Superior temporal gyrus (tissue), 1 donor: Measurements from ENCODE around the gene LRRC55.
"Not testable (repeated sequence)": the region's sequence is repeated elsewhere in the genome, so short reads cannot be mapped to it uniquely, and the experiment has no call there.

Experiments used
- DNase-seq: peaks from one replicate; pipeline ENCODE4 v3.0.0-alpha.2; 2016; ENCODE audit errors: extremely low spot score

LRRC55 gene

DNA sequence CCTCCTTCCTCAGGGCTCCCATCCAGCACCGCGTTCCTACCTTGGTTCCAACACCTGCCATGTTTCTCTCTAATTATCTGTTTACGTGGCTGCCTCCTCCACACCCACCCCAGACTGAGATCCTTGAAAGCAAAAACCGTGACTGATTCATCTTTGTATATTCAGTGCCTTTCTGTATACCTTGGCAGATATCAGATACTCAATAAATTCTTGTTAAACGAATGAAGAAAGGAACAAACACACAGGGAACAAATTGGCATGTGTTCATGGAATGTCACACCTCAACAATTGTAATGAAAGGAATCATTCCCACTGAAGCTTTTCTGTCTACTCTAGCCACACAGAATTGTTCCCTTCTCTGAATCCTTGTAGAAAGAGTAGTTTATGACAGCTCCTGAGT lies 20.4 kb upstream of the LRRC55 start:
- no peak for DNase-seq

GRCh38 chr11:57162179-57162898 lies 19.4 kb upstream of the LRRC55 start:
- peak; percentile 40 for DNase-seq

GRCh38 chr11:57163160-57163868 lies 18.4 kb upstream of the LRRC55 start:
- DNase-seq = peak; percentile 46

DNA sequence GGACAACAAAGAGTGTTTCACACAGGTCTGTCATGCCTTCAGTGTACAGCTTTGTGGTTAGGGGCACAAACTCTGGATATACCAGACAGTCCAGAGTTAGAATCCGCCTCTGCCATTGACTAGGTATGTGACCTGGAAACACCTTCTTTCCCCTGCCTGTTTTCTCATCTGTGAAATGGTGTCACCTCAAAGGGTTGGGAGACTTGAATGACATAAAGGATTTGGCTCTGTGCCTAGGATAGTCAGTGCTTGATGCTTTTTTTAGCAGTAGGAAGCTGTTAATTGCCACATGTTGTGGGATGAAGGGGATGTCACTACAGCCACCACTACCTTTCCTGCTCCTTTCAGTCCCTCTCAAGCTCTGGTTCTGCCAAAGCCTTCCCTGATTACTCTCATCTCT lies 17.4 kb upstream of the LRRC55 start:
- no peak for DNase-seq

DNA sequence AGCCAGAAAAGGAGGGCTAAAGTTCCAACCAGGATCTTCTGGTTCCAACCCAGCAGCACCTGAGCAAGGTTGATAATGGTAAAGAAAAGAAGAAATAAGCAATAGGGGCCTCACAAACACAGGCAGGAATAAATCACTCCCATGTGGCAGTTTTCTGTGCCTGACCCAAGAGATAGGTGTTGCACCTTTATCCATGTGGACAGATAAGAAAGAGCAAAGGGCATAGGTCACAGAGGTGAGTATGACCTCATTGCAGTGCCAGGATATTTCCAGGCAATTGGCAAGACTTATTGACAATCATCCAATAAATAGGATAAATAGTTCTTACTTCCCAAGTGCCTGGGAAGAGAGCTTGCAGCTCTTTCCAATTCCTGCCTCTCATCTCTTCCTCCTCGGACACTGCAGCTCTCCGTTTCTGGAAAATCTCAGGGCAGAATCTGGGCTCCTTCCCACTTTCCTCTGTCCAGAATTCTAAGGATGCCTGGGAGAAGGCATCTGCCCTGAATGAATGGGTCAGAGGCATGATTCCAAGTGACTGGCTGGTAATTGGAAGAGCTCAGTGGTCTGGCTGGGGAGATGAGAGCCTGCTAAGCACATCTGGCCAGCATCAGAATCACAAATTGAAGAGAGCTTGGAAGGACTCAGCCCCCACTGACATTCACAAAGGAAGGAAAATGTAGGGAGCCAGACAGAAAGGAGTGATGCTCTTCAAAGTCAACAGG lies 14.5 kb upstream of the LRRC55 start:
- DNase-seq = no peak

DNA sequence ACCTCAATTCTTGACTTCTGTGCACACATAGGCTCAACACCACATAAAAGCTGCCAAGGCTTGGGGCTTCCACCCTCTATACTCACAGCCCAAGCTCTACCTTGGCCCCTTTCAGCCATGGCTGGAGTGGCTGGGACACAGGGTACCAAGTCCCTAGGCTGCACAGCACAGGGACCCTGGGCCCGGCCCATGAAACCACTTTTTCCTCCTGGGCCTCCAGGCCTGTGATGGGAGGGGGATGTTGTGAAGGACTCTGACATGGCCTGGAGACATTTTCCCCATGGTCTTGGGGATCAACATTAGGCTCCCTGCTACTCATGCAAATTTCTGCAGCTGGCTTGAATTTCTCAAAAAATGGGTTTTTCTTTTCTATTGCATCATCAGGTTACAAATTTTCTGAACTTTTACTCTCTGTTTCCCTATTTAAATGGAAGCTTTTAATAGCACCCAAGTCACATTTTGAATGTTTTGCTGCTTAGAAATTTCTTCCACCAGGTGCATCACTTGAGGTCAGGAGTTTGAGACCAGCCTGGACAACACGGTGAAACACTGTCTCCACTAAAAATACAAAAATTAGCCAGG lies 11.9 kb upstream of the LRRC55 start:
- not testable (repeated sequence) for DNase-seq

DNA sequence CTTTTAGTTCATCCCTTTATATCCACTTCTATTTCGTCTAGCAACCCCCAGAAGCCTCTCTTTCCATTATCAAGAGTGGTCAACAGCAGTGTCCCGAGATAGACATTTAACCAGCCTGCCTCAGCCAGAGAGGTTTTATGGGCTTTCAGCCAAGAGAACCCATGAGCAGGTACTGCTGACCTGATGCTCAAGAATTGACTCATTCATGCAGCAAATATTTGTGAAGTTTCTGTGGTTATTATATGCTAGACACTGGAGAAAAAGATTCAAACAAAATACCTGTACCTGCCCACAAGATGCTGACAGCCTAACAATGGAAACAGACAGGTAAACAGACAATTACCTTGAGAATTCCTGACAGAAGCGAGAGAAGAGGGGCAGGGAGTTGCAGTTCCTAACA lies 9.7 kb upstream of the LRRC55 start:
- no peak for DNase-seq

DNA sequence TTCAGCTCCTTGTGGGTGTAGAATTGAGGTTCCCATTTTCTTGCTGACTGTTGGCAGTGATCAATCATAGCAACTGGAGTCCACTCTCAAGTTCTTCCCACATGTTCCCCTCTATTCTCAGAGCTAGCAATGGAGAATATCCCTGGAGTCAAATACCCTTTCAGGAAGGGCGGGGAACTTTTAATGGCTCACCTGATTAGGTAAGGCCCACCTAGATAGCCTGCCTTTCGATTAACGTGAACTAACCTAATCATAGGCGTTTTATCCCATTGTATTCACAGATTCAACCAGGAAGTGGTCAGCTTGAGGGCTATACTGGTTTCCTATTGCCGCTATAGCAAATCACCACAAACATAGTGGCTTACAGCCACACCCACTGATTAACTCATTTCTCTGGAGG lies 7.1 kb upstream of the LRRC55 start:
- no peak for DNase-seq

DNA sequence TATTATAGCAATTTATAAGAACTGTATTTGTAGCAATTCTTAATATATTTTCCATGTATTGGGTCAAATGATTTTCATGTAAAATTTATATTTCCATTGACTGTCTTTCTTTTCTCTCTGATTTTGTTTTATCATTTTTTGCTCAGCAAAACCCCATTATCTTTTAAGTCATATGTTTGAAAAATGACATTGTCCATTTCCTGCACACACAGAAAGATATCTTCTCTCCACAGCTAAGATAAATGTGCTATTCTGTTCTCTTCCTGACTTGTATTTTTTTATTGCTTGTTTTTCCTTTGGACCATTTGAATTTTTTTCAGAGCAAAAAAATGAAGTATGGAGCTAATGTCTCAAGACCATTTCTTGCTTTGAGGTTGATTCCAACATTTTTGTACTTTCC lies 6.3 kb upstream of the LRRC55 start:
- no peak for DNase-seq

GRCh38 chr11:57178334-57178733 lies 3.4 kb upstream of the LRRC55 start:
- no peak for DNase-seq

DNA sequence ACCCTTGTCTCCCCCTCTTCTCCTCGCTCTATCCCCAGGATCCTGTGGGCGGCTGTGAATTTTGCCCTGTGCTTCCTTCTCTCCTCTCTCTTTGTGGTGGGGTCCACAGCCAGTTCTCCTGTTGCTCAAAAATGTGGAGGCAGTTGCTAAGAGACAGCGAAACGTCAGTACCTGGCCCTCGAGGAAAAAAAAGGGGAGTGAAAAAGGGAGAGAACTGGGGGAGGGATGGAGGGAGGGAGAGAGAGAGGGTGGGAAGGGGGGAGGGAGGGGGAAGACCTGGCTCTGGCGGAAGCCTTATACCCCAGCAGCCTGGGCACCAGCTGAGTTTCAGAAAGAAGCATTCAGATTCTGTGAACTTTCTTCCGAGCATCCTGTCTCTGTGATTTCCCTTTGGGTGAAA lies 2.1 kb upstream of the LRRC55 start:
- no peak for DNase-seq

- no peak for DNase-seq
These were observed 1.6 kb upstream of the LRRC55 start for GRCh38 chr11:57180081-57180561.

GRCh38 chr11:57180964-57181363 lies 789 bp upstream of the LRRC55 start:
- no peak for DNase-seq

DNA sequence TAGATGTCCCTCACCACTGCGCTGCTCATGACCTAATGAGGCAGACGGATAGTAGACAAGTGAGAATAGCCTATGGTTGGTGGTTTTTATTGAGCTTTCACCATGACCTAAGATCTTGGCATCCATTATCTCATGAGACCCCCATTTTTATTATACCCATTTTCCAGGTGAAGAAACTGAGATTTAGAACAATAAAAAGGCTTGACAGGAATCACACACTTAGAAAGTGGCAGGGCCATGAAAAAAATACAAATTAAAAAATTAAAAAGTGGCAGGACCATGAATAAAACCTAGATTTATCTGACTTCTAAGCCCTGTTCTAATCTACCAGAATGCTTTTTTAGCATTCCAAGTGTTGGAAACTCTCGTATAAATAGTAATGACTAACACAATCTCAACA lies 1.1 kb downstream of the LRRC55 start:
- DNase-seq = no peak

- no peak for DNase-seq
These were observed 8.8 kb downstream of the LRRC55 start for GRCh38 chr11:57190548-57190947.

GRCh38 chr11:57191311-57192219 lies 9.8 kb downstream of the LRRC55 start:
- DNase-seq = no peak

GRCh38 chr11:57192316-57192715 lies 10.6 kb downstream of the LRRC55 start:
- no peak for DNase-seq

DNA sequence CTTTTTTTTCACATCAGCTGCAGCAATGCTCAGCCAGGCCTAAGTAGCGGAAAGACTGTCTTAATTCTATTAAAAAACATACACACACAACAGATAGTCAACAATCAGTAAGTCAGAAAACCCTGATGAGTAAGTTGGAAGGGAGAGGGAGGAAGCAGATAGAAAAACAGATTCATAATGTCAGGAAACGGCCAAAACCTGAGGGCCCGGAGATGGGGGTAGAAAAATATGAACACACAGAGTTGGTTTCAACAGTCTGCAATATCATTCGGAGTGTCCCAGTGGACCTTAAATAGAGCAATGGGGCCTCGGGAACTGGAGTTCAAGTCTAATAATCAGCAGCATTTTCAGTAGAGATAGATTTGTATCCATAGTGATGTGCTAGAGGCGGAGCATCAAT lies 14.8 kb downstream of the LRRC55 start:
- DNase-seq = no peak

GRCh38 chr11:57197762-57198161 lies 16.0 kb downstream of the LRRC55 start:
- DNase-seq = no peak

- DNase-seq = no peak
These were observed 17.6 kb downstream of the LRRC55 start for GRCh38 chr11:57199330-57199729.

- no peak for DNase-seq
These were observed 19.2 kb downstream of the LRRC55 start for GRCh38 chr11:57200917-57201316.
